Measurements from ENCODE around the gene RAB33A. TPM values are rescaled to one million over a fixed set of nuclear protein-coding genes. Genes with fewer than 3 reads are reported as not detected.

RAB33A gene
- 4.4 and 5.1 TPM in 2 replicates for total RNA-seq (ENCODE audit: low replicate concordance)

DNA sequence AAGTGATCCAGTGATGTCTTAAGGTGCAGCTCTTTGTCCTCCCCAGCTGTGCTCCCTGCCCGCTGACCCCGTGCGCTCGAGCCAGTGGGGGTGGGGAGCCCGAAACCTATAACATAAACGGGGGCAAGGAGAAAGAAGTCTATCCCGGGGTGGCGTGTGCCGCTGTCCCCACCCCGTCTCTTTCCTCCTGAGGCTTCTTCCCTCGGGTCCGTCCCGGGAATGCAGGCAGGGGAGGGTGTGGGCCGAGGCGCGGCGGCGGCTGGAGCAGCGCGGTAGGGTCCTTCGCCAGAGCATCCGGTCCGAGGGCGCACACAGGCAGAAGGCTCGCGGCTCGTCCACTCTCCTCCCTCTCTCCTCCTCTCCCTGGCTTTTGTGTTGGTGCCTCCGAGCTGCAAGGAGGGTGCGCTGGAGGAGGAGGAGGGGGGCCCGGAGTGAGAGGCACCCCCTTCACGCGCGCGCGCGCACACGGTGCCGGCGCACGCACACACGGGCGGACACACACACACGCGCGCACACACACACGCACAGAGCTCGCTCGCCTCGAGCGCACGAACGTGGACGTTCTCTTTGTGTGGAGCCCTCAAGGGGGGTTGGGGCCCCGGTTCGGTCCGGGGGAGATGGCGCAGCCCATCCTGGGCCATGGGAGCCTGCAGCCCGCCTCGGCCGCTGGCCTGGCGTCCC is at the start of gene RAB33A:
Gene RAB33A, plus strand, starts transcription at position 517 of the 681 bp plus-strand sequence. Its CDS starts 101 bp downstream, at position 618.
- Histone ChIP-seq H3K27ac (no peak within 1 kb of the TSS), H3F3A (ENCODE audit: low read depth) (no peaks in the 10 kb centered on the region), H2AFZ (replicated peaks) (peak within 1 kb of the TSS; percentile 73), H3K79me2 (ENCODE audit: low read depth) (no peaks in the 10 kb centered on the region), H3K4me3 (peak within 1 kb of the TSS; percentile 61), H3K9ac (no peak within 1 kb of the TSS), H3K27me3 (peaks cover 17% of the 10 kb centered on the region), H3K4me1 (peaks cover 10% of the 10 kb centered on the region), H3K9me3 (ENCODE audit: low read depth) (no peaks in the 10 kb centered on the region), H3K4me2 (peak within 1 kb of the TSS; percentile 85), H3K36me3 (no peaks in the 10 kb centered on the region), H4K20me1 (ENCODE audit: low read depth) (no peaks in the 10 kb centered on the region)
- peaks cover 2% of the 10 kb centered on the region for H3K27me3 Mint-ChIP-seq (ENCODE audit: insufficient read depth, low read depth)
- H3K9me3 Mint-ChIP-seq: no peaks in the 10 kb centered on the region
- peak within 1 kb of the TSS; percentile 93 for H3K27ac Mint-ChIP-seq
- TF ChIP-seq EZH2phosphoT487 (IDR thresholded peaks at IDR 0.05) (no peak), EZH2 (IDR thresholded peaks at IDR 0.05) (no peak)
- TF ChIP-seq, protein P1, sequence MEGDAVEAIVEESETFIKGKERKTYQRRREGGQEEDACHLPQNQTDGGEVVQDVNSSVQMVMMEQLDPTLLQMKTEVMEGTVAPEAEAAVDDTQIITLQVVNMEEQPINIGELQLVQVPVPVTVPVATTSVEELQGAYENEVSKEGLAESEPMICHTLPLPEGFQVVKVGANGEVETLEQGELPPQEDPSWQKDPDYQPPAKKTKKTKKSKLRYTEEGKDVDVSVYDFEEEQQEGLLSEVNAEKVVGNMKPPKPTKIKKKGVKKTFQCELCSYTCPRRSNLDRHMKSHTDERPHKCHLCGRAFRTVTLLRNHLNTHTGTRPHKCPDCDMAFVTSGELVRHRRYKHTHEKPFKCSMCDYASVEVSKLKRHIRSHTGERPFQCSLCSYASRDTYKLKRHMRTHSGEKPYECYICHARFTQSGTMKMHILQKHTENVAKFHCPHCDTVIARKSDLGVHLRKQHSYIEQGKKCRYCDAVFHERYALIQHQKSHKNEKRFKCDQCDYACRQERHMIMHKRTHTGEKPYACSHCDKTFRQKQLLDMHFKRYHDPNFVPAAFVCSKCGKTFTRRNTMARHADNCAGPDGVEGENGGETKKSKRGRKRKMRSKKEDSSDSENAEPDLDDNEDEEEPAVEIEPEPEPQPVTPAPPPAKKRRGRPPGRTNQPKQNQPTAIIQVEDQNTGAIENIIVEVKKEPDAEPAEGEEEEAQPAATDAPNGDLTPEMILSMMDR (IDR thresholded peaks at IDR 0.05): no peak
- peaks cover 44% of the 10 kb centered on the region for H3K4me1 Mint-ChIP-seq
- DNase-seq (ENCODE audit: low spot score): peak; percentile 56
- H3K4me3 Mint-ChIP-seq: peak within 1 kb of the TSS; percentile 93
- H3K36me3 Mint-ChIP-seq: no peaks in the 10 kb centered on the region

DNA sequence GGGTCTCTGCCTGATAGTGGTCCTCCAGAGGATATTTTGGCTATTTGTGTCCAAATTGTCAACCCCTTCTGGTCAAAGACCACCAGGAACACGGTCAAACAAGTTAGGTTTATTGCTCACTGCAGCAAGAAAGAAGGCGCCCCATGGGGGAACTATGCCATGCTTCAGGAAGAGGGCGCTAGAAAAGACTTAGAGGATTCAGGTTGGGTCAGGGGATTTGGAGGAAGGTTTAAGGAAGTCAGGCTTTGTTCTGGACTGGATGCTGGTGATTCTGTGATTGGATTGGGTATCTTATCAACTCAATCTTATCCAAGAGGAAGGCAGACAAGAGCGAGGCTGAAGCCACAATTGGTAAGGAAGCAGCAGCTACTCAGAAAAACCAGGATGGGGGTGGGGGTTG is 47.2 kb upstream of the RAB33A start:
- H3K9ac ChIP-seq: no peak overlapping the region
- peaks cover 37% of the 10 kb centered on the region for H3K36me3 Mint-ChIP-seq
- H3K4me3 Mint-ChIP-seq: no peak overlapping the region
- H3K4me2 ChIP-seq: no peak overlapping the region
- no peaks in the 10 kb centered on the region for H3K36me3 ChIP-seq
- H3F3A ChIP-seq (ENCODE audit: low read depth): no peaks in the 10 kb centered on the region
- H3K9me3 ChIP-seq (ENCODE audit: low read depth): no peaks in the 10 kb centered on the region
- peaks cover 2% of the 10 kb centered on the region for H3K27me3 Mint-ChIP-seq (ENCODE audit: insufficient read depth, low read depth)
- no peaks in the 10 kb centered on the region for H4K20me1 ChIP-seq (ENCODE audit: low read depth)
- DNase-seq (ENCODE audit: low spot score): no peak
- no peak overlapping the region for H3K27ac Mint-ChIP-seq
- no peaks in the 10 kb centered on the region for H3K79me2 ChIP-seq (ENCODE audit: low read depth)
- peaks cover 8% of the 10 kb centered on the region for H3K4me1 Mint-ChIP-seq
- H3K27me3 ChIP-seq: peaks cover 19% of the 10 kb centered on the region
- peaks cover 2% of the 10 kb centered on the region for H3K9me3 Mint-ChIP-seq
- no peak overlapping the region for H3K4me3 ChIP-seq
- no peaks in the 10 kb centered on the region for H3K4me1 ChIP-seq
- no peak overlapping the region for H2AFZ ChIP-seq (replicated peaks)
- no peak overlapping the region for H3K27ac ChIP-seq
- no peak for TF ChIP-seq EZH2 (IDR thresholded peaks at IDR 0.05)
- TF ChIP-seq EZH2phosphoT487 (IDR thresholded peaks at IDR 0.05): no peak
- TF ChIP-seq, protein P1 (IDR thresholded peaks at IDR 0.05): no peak

DNA sequence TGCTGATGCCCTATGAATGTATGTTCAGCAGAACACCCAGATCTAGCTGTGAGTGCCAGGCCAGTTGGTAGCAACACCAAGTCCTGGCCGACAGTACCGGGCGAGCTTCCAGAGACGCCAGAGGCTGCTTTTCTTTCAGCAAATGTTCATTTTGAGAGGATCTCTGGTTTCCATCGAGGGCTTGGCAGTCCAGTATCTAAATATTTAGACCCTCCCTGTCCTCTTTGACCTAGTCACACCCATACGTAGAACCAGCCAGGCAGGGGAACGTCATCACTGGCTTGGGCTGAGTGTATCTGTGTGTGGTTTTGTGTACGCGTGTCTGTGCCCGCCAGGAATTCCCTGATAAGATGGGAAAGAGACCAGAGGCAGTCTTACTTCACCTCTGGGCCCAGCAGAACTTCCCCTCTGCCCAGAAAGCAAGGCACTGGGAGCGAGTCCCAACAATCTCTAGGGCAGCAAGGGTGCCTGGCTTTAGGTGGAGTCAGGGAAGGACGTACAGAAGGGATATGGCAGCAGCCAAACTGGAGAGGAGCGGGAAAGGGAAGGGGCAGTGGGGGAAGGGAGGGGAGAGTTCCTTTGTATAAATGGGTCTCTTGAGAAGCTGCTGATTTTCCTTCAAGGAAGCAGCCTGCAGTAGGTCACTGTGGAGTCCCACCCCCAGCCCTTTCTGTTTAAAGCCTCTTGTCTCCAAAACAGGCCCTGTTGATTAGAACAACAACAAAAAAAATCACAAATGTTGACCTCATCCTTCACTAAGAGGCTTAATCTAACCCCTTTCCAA is 46.5 kb upstream of the RAB33A start:
- no peaks in the 10 kb centered on the region for H3F3A ChIP-seq (ENCODE audit: low read depth)
- Mint-ChIP-seq H3K27ac (no peak overlapping the region), H3K36me3 (peaks cover 40% of the 10 kb centered on the region), H3K9me3 (peaks cover 2% of the 10 kb centered on the region), H3K27me3 (ENCODE audit: insufficient read depth, low read depth) (peaks cover 2% of the 10 kb centered on the region), H3K4me3 (no peak overlapping the region), H3K4me1 (peaks cover under 1% of the 10 kb centered on the region)
- H3K9me3 ChIP-seq (ENCODE audit: low read depth): no peaks in the 10 kb centered on the region
- no peak overlapping the region for H3K9ac ChIP-seq
- H3K27ac ChIP-seq: no peak overlapping the region
- H3K4me3 ChIP-seq: no peak overlapping the region
- TF ChIP-seq, protein P1 (IDR thresholded peaks at IDR 0.05): no peak
- TF ChIP-seq EZH2phosphoT487 (IDR thresholded peaks at IDR 0.05) (no peak), EZH2 (IDR thresholded peaks at IDR 0.05) (no peak)
- no peaks in the 10 kb centered on the region for H3K4me1 ChIP-seq
- no peaks in the 10 kb centered on the region for H4K20me1 ChIP-seq (ENCODE audit: low read depth)
- no peak for DNase-seq (ENCODE audit: low spot score)
- peaks cover 12% of the 10 kb centered on the region for H3K27me3 ChIP-seq
- no peak overlapping the region for H3K4me2 ChIP-seq
- no peak overlapping the region for H2AFZ ChIP-seq (replicated peaks)
- H3K79me2 ChIP-seq (ENCODE audit: low read depth): no peaks in the 10 kb centered on the region
- no peaks in the 10 kb centered on the region for H3K36me3 ChIP-seq
